HCT116 (cell line): Measurements from ENCODE around the gene PLEKHM1.
"Not testable (repeated sequence)": the region's sequence is repeated elsewhere in the genome, so short reads cannot be mapped to it uniquely, and the experiment has no call there.

Source experiments
- CTCF ChIP-seq, 3 experiments: fragments of 200-600 bp in 1 of 3; sonication (generic) in 1 of 3; IDR thresholded peaks in 2 of 3; conservative IDR thresholded peaks in 1 of 3; 2 replicates each; pipeline ENCODE4 v1.5.1; 2012 to 2017; ENCODE audit warnings: low read depth in 2 of 3, low read length in 2 of 3, antibody characterized with exemption in 1 of 3, borderline replicate concordance in 1 of 3, control low read depth in 1 of 3, mild to moderate bottlenecking in 1 of 3, mixed read lengths in 1 of 3, mixed run types in 1 of 3, moderate library complexity in 1 of 3; ENCODE audit not compliant: insufficient read depth in 1 of 3
- EZH2 ChIP-seq: fragments of 200-600 bp; sonication (generic); IDR thresholded peaks from 2 replicates; pipeline ENCODE4 v1.6.1; 2017; ENCODE audit warnings: antibody characterized with exemption, mixed run types
- EZH2phosphoT487 ChIP-seq: fragments of 200-600 bp; IDR thresholded peaks from 2 replicates; pipeline ENCODE4 v1.6.1; 2018; ENCODE audit warnings: antibody characterized with exemption, borderline replicate concordance
- FOSL1 ChIP-seq: IDR thresholded peaks from 2 replicates; pipeline ENCODE4 v1.6.1; 2012; ENCODE audit warnings: low read depth
- JUND ChIP-seq: IDR thresholded peaks from 2 replicates; pipeline ENCODE4 v1.6.1; 2012
- POLR2AphosphoS5 ChIP-seq: IDR thresholded peaks from 2 replicates; pipeline ENCODE4 v1.6.1; 2011; ENCODE audit warnings: mild to moderate bottlenecking, low read depth, low read length, moderate library complexity
- RAD21 ChIP-seq: IDR thresholded peaks from 2 replicates; pipeline ENCODE4 v1.6.1; 2012; ENCODE audit warnings: low read depth, mild to moderate bottlenecking
- SP1 ChIP-seq: IDR thresholded peaks from 2 replicates; pipeline ENCODE4 v1.6.1; 2012; ENCODE audit warnings: low read depth

GRCh38 chr17:45443371-45444260 is 46.9 kb downstream of the PLEKHM1 start:
- not testable (repeated sequence) for TF ChIP-seq JUND; FOSL1; SP1; POLR2AphosphoS5; CTCF (IDR thresholded peaks at IDR 0.05 in 2 of 3, conservative IDR thresholded peaks at IDR 0.05 in 1 of 3; ENCODE audit: borderline replicate concordance in 1 of 3, insufficient read depth in 1 of 3, low read depth in 2 of 3, low read length in 2 of 3); EZH2; EZH2phosphoT487; RAD21
